BJ (cell line): ENCODE results near the gene MYL1. TPM values are rescaled to one million over a fixed set of nuclear protein-coding genes. Genes with fewer than 3 reads are reported as not detected.

Experiments used
- CTCF ChIA-PET: fragments of 350-600 bp; formaldehyde crosslinking; extraction: SDS; loops from one replicate; lab custom pipeline; 2021; ENCODE audit warnings: antibody characterized with exemption, inconsistent platforms; lab: Yijun Ruan, JAX
- POLR2A ChIA-PET: fragments of 300-600 bp; sonication (Branson Sonifier 250); formaldehyde crosslinking; extraction: SDS; loops from one replicate; lab custom pipeline; 2021; ENCODE audit warnings: antibody characterized with exemption; lab: Charles Lee
- DNase-seq: peaks from one replicate; pipeline ENCODE4 v3.0.0-alpha.2; 2011; ENCODE audit warnings: low read depth
- H3K27me3 ChIP-seq: 2 replicates; pipeline ENCODE4 v1.6.0; 2011; ENCODE audit warnings: low read length; ENCODE audit not compliant: control insufficient read depth, insufficient read depth
- H3K36me3 ChIP-seq: 2 replicates; pipeline ENCODE4 v1.5.1; 2011; ENCODE audit warnings: low read length; ENCODE audit not compliant: control insufficient read depth, insufficient read depth
- H3K4me3 ChIP-seq: 2 replicates; pipeline ENCODE4 v1.5.1; 2011; ENCODE audit warnings: low read depth, mild to moderate bottlenecking, control low read depth, low read length
- polyA plus RNA-seq: library from polyadenylated mRNA; depleted of rRNA; stranded (reverse); fragments of >200 nt; gene quantifications from 2 replicates; pipeline ENCODE4 v1.2.3, GENCODE V29; 2011; rRNA removed
- small RNA-seq: library from RNA; depleted of rRNA; stranded (forward); fragments of <200 nt; gene quantifications from one replicate; pipeline ENCODE3, GENCODE V24; 2012; ENCODE audit warnings: low replicate concordance, low read depth; ENCODE audit not compliant: insufficient read length
- TF ChIP-seq, protein P1 (sequence below): IDR thresholded peaks from 2 replicates; pipeline ENCODE4 v1.5.1; 2011; ENCODE audit warnings: low read depth, mild to moderate bottlenecking, control low read depth, inconsistent platforms, low read length, moderate library complexity; ENCODE audit not compliant: insufficient read depth

MYL1 gene
- polyA plus RNA-seq, 1 experiment: not detected

DNA sequence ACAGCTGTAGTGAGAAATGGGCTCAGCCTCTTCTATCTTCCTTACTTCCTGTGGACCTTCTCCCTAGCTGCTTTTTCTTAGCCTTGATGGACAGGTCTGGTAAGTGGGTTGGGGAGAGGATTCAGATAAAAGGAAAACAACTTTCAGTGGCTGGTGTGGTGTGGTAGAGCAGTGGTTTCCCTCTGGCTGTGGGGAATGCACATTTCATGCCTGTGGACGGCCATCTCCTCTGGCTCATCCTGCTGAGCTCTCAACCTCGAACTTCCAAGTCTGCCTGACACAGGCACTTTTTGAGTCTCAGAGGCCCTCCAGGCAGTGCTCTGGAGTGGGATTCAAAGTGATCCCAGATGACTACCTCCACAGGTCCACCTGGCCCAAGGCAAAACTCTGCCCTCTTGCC lies 51.1 kb downstream of the MYL1 start:
- DNase-seq: no peak
- POLR2A ChIA-PET: no interaction called here
- TF ChIP-seq, protein P1, sequence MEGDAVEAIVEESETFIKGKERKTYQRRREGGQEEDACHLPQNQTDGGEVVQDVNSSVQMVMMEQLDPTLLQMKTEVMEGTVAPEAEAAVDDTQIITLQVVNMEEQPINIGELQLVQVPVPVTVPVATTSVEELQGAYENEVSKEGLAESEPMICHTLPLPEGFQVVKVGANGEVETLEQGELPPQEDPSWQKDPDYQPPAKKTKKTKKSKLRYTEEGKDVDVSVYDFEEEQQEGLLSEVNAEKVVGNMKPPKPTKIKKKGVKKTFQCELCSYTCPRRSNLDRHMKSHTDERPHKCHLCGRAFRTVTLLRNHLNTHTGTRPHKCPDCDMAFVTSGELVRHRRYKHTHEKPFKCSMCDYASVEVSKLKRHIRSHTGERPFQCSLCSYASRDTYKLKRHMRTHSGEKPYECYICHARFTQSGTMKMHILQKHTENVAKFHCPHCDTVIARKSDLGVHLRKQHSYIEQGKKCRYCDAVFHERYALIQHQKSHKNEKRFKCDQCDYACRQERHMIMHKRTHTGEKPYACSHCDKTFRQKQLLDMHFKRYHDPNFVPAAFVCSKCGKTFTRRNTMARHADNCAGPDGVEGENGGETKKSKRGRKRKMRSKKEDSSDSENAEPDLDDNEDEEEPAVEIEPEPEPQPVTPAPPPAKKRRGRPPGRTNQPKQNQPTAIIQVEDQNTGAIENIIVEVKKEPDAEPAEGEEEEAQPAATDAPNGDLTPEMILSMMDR: no peak
- CTCF ChIA-PET: no interaction called here
- Histone ChIP-seq H3K27me3 (no peaks in the 10 kb centered on the region), H3K36me3 (no peaks in the 10 kb centered on the region), H3K4me3 (no peak overlapping the region)

DNA sequence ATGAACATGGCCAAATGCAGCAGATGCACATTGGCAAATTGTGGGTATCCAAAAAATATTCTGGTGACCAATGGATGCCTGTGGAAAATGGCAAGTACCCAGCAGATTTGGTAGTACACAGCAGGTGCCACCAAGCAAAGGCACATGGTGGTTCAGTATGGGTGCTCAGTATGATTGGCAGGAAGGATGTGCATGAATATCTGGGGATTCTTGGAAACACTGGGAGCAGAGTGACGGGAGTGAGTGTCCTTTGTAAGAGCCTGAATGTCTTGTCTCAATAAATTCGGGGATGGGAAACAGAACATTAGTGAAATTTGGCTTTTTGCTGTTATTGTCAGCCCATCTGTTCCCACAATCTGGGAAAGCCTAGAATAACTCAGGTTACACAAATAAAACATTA lies 52.9 kb downstream of the MYL1 start:
- ChIA-PET CTCF (no interaction called here), POLR2A (no interaction called here)
- Histone ChIP-seq H3K4me3 (no peak overlapping the region), H3K36me3 (no peaks in the 10 kb centered on the region), H3K27me3 (no peaks in the 10 kb centered on the region)
- DNase-seq: no peak
- TF ChIP-seq, protein P1: no peak

DNA sequence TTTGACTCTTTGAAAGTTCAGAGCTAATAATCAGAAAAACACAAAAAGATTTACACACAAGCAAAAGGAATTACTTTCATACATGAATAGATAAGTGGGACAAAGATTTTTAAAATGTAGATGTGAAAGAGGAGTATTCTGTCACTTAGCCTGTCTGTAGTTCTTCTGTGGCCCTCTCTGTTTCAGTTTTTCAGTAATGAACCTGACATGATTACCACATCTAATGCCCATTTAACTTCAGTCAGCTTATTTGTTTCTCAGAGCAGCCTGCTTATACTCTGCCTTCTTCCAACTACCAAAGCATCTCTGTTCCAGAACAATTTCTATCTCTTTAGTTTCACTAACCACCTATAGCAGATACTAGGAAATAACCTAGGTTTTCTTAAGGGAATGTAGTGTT lies 55.3 kb downstream of the MYL1 start:
- Histone ChIP-seq H3K27me3 (no peaks in the 10 kb centered on the region), H3K4me3 (no peak overlapping the region), H3K36me3 (no peaks in the 10 kb centered on the region)
- TF ChIP-seq, protein P1: no peak
- ChIA-PET CTCF (no interaction called here), POLR2A (no interaction called here)
- DNase-seq: no peak

DNA sequence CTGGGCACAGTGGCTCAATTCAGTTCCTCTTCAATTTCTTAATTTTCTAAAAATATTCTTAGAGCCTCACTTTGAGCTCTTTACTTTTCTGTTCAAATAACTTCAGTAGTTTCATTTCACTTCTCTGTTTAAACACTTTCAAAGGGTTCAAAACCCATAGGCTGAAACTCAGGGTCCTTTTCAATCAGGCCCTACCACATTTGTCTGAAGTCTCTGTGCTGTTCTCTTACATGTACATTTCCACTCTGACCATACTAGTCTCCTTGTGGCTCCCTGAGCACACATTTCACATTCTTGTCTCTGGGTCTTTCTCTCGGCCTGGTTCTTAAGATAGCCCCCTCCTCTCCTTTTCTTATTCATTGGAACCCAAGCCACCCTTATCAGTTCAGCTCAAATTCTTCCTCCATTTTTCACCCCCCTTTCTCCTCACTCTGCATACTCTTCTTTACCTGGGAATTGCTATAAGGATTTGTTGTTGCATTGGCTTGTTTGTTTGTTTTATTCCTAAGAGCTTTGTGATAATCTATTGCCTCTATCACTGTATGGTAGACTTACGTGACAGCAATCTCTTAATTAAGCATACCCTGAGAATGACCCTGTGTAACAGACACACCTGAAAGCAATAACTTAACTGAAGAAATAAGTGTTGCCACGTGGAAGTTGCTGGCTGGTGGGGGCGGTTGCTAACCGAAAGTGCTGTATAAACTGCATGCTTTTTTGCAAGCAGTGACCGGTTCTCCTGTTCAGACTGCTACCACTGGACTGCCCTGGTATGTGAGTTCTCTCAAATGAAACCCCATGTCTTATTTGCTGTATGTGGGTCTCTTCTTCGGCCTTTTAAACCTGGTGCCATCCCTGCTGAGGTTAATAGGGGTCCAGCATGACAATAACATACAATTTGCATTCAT lies 62.0 kb downstream of the MYL1 start:
- H3K36me3 ChIP-seq: no peaks in the 10 kb centered on the region
- no peak for DNase-seq
- POLR2A ChIA-PET: no interaction called here
- H3K4me3 ChIP-seq: no peak overlapping the region
- CTCF ChIA-PET: interaction anchor here (0.6 kb wide), 1 partner anchor 21 kb away, joined by 4 read pairs; no protein-coding TSS in a partner anchor
- TF ChIP-seq, protein P1: no peak
- no peaks in the 10 kb centered on the region for H3K27me3 ChIP-seq

DNA sequence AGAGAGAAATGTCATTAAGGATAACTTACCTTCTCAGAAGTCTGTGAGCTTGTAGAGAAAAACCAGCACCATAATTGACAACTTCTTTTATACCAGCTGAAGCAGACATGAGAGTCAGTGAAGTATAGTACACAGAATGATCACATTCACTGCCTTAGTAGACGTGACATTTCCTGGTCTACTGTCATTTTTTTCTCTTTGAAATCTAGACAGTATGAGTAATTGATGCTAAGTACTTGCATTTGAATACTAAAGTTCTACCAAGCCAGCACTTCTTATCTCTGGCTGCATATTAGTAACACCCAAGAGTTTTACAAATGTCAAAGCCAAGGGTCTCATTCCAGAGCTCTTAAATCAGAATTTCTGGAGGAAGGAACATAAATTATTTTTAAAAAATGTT lies 64.4 kb downstream of the MYL1 start:
- H3K4me3 ChIP-seq: no peak overlapping the region
- no peaks in the 10 kb centered on the region for H3K36me3 ChIP-seq
- DNase-seq: no peak
- POLR2A ChIA-PET: no interaction called here
- TF ChIP-seq, protein P1: no peak
- no peaks in the 10 kb centered on the region for H3K27me3 ChIP-seq
- CTCF ChIA-PET: interaction anchor here (0.7 kb wide), 1 partner anchor 149 kb away, joined by 3 read pairs; no protein-coding TSS in a partner anchor

Small RNA genes lying within 50 kb of the gene (small RNA-seq; reads per million reads assigned to genes)
- gene RF00019: not detected

Other genes starting within 250 kb of the MYL1 start
- 2.8 and 3.9 TPM in 2 replicates for gene KANSL1L, start 143.8 kb downstream of the MYL1 start, polyA plus RNA-seq
- gene ACADL, start 89.7 kb downstream of the MYL1 start, polyA plus RNA-seq: not detected in 2 replicates
- gene LANCL1, start 161.6 kb upstream of the MYL1 start, polyA plus RNA-seq: 55.6 and 76.4 TPM in 2 replicates
- 10.9 and 21.9 TPM in 2 replicates for gene CPS1, start 241.4 kb upstream of the MYL1 start, polyA plus RNA-seq